Fibroblast of skin of right biceps (primary cell): Measurements from ENCODE around the gene CRTAC1.

Source experiments
- DNase-seq: peaks from one replicate; pipeline ENCODE4 v3.0.0-alpha.2; 2013

Gene CRTAC1

GRCh38 chr10:97831259-97831658 is 199.2 kb downstream of the CRTAC1 start:
- no peak for DNase-seq

- DNase-seq = no peak
These were observed 200.4 kb downstream of the CRTAC1 start for GRCh38 chr10:97830064-97830463.

DNA sequence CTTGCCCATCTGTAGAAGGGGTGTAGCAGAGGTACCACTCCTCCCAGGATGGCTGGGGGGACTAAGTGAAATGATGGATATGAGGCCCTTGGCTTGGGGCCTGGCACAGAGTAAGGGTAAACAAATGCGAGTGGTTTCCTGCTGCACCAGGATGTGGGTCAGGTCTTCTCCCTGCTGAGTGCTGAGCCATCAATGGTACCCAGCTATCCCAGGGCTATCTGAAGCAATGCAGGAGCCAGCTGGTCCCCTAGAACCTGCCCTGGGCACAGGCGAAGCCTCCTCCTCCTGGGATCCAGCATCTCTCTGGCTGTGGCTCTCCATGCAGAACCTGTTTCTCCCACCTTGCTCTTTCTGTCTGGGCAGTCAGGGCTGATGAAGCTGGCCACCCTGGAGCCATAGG is 201.7 kb downstream of the CRTAC1 start:
- no peak for DNase-seq

DNA sequence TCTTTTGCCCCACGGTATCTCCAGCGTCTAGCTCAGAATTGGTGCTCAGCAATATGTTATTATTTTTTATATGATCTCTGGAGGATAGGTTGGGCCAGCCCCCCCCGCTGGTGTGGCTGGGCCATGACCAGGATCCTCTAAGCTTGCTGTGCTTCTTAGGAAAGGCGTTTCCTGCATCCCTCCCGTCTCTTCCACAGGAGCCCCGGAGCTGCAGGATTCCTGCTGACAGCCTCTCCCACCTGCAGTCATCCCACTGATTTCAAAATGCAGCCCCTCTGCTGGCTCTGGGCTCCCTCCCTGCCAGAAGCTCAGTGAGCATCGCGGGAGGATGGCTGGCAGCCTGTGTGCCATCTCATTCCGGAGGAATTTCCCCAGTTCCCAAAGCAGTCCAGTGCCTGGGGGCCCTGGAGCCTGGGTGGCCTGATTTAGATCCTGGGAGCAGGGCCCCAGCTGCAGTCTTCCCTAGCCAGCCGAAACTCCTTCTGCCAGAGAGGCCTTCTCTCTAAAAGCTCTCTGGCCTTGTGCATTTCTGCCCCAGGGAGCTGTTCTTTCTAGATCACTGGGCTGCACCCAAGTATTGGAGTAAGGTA is 202.6 kb downstream of the CRTAC1 start:
- no peak for DNase-seq

DNA sequence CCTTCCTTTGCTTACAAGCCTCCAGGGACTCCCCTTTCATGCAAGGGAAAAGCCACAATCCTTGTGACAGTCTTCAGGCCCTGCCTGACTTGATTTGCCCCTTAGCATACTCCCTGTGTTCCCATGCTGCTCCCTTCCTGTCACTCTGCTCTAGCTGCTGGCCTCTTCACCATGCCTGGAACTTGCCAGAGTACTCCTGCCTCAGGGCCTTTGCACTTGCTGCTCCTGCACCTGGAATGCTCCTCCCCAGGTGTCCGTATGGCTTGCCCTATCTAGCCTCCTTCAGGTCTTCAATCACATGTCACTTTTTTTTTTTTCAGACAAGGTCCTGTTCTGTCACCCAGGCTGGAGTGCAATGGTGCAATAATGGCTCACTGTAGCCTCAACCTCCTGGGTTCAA is 203.5 kb downstream of the CRTAC1 start:
- no peak for DNase-seq

GRCh38 chr10:97825020-97825760 is 205.2 kb downstream of the CRTAC1 start:
- DNase-seq = no peak

GRCh38 chr10:97823734-97824133 is 206.7 kb downstream of the CRTAC1 start:
- DNase-seq = no peak

DNA sequence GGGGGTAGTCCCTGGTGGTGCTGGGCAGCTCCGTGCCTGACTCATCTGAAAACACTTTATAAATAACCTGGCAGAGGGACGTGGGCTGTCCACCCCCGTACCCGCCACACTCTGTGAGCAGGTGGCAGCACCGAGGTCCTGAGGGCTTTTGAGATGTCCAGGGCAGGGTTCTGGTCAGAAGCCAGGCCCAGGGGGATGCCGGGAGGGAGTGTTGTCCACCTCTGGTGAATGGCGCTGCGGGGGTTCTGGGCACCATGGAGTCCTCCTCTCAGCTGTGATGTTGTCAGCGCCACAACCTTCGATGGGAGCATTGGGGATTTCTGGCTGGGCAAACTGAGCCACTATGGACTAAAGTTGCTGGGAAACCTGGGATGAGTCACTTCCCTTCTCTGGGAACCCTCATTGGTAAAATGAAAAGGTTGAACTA is 208.1 kb downstream of the CRTAC1 start:
- DNase-seq = no peak

GRCh38 chr10:97821308-97822038 is 208.9 kb downstream of the CRTAC1 start:
- DNase-seq = no peak

DNA sequence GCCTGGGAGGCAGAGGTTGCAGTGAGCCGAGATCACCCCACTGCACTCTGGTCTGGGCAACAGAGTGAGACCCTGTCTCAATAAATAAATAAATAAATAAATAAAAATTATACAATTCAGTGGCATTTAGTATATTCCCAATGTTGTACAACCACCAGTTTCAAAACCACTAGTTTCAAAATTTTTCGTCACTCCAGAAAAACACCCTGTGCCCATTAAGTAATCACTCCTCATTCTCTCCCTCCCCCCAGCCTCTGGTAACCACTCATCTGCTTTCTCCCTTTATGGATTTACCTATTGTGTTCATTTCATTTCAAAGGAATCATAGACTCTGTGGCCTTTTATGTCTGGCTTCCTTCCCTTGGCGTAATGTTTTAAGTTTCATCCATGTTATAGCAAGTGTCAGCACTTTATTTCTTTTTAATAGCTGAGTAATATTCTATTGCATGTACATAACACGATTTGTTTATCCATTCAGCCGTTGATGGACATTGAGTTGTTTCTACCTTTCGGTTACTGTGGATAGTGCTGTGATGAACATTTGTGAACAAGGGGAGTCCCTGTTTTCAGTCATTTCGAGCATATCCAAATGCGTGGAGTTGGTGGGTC is 210.2 kb downstream of the CRTAC1 start:
- DNase-seq = no peak

GRCh38 chr10:97818572-97818971 is 211.8 kb downstream of the CRTAC1 start:
- no peak for DNase-seq

DNA sequence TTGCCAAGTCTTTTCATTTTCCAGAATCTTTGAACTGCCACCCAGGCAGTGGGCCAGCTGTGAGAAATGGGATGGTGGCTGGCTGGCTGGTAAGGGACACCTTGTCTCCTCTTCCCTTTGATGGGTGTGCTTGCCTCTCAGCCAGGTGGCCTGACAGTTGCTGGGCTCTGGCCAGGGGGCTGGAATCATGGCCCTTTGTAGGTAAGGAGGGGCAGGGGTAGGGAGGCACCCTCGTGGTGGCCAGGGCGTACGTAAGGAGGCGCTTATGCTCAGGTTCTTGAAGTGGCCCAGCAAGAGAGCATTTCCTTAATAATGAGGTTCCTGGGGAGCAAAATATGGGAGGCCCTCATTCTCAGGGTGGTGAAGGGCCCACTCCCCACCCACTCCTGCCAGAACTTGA is 213.8 kb downstream of the CRTAC1 start:
- no peak for DNase-seq
